GM18861 (cell line): ENCODE measurements around the gene MPV17L2.
"Not testable (repeated sequence)": the region's sequence is repeated elsewhere in the genome, so short reads cannot be mapped to it uniquely, and the experiment has no call there.

Experiments
- ATAC-seq: cut with Tn5 transposase; IDR thresholded peaks from one replicate; pipeline ENCODE4 v1.9.1; 2021; ENCODE audit not compliant: unreplicated experiment

The MPV17L2 gene

DNA sequence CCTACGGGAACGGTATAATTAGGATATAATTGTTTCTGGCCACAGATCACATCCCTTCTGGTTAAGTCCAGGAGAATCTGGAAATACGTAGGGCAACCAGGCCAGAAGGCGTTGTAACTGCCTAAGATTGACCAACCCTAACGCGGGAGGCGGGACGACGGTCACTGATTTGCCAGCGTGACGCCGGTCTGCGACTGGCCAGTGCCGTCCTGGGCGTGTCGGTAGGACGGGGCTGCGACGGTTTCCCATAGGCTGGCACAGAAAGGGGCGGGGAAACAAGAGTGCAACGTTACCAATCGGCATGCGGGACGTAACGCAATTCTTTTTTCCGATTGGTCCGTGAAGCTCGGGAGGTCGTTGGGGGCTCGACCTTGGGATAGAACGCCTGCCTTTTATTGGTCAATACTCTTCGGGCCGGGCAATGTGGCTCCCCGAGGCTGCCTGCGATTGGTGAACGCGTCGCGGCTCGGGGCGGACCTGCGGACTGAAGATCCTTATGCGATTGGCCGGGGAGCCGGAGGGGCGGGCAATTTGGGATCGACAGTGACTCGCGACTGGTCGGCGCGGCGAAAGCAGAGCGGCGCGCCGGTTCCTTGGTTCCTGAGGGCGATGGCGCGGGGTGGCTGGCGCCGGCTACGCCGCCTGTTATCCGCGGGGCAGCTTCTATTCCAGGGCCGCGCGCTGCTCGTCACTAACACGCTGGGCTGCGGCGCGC lies at the start of gene MPV17L2:
Gene MPV17L2 (plus strand): TSS at position 546 of the 715 bp plus-strand sequence. CDS start 64 bp downstream, at position 610.
- ATAC-seq: peak; percentile 69

GRCh38 chr19:18143902-18144301 lies 49.1 kb upstream of the MPV17L2 start:
- no peak for ATAC-seq

- ATAC-seq: no peak
These were observed 48.7 kb upstream of the MPV17L2 start for GRCh38 chr19:18144361-18144760.

GRCh38 chr19:18144906-18145305 lies 48.1 kb upstream of the MPV17L2 start:
- ATAC-seq: no peak

GRCh38 chr19:18145391-18145999 lies 47.5 kb upstream of the MPV17L2 start:
- no peak for ATAC-seq

- no peak for ATAC-seq
These were observed 45.6 kb upstream of the MPV17L2 start for GRCh38 chr19:18147396-18147795.

GRCh38 chr19:18149596-18149975 lies 43.4 kb upstream of the MPV17L2 start:
- no peak for ATAC-seq

DNA sequence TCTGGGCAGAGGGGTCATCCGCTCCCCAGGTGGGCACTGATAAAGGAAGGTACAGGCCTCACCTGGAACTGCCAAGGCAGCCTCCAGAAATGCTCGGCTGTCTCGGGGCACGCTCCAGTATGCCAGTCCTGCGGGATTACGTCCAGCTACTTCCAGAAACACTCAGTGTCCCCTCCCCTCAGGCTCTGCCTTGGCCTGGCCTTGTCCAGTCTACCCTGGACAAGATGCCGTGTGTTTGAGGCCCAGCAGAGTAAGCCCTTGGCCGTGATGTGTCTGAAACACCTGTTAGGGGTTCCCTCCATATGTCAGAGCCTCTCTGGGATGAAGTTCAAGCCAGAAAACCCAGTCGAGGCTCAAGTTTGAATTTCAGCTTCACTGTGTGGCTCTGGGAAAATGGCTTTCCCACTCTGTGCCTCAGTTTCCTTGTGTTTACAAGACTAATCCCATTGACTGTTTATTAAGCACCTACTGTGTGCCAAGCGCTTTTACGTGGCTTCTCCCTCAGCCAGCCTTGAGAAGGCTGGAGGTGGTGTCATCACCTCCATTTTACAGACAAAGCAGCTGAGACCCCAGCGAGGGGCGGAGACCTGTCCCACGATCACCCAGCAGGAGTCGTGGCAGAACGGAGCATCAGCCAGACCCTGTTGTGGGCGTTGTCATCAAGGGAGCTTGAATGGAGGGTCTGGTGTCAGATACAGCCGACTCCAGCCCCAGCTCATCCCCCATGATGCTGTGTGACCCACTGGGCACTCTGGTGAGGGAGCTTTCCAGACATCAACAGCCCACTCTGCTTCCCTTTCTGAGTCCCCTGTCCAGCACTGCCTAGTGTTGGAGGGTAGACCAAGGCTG lies 42.0 kb upstream of the MPV17L2 start:
- no peak for ATAC-seq

DNA sequence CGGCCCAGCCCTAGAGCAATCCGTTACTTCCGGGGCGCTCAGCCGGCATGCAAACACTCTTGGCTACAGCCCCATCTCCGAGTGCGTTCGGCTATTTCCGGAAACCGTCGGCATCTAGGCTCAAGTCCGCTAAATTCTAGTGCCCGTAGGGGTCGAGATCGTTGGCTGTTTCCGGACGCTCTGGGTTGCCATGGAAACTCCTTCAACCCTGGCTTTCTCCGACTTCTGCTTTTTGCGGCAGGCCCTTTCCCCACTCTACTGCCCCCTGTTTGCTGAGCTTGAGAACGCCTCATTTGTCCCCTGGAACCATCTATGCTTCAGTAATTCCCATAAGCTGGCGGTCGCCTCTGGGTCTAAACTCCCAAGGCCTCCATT lies 40.6 kb upstream of the MPV17L2 start:
- peak; percentile 63 for ATAC-seq

GRCh38 chr19:18152817-18153555 lies 40.0 kb upstream of the MPV17L2 start, which contains the start of gene PIK3R2:
TSS of gene PIK3R2 (plus strand) at chr19:18153163. CDS start at chr19:18155880, 2,717 bp downstream.
- peak; percentile 57 for ATAC-seq

DNA sequence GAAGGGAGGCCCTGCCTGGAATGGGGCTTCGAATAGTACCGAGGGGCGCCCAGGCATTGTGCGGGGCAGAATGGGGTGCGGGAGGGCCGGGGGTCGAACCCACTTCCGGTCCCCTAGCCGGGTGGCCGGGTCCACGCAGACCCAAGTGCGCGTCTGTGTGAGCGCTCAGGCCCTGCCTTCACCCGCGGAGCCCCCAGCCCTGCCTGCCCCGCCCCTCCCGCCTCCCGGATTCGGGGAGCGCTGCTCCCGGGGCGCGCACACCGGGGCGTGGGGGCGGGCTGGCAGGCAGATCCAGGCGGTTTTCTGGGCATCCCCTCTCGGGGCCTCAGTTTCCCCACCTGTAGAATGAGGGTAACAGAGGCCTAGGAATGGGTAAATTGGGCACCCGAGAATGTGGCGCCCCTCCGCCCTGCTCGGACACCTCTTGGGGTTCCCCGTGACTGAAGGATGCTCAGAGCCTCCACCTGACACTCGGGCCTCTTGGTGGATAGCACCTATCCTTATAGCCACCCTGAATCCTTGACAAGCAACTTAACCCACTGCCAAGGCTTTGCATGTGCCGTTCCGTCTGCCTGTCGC lies 39.4 kb upstream of the MPV17L2 start:
- ATAC-seq: no peak

- ATAC-seq: no peak
These were observed 37.6 kb upstream of the MPV17L2 start for GRCh38 chr19:18155095-18156087.

GRCh38 chr19:18156268-18156667 lies 36.8 kb upstream of the MPV17L2 start:
- ATAC-seq: no peak

GRCh38 chr19:18156841-18157464 lies 36.1 kb upstream of the MPV17L2 start:
- ATAC-seq: no peak

- no peak for ATAC-seq
These were observed 35.5 kb upstream of the MPV17L2 start for GRCh38 chr19:18157465-18158063.

DNA sequence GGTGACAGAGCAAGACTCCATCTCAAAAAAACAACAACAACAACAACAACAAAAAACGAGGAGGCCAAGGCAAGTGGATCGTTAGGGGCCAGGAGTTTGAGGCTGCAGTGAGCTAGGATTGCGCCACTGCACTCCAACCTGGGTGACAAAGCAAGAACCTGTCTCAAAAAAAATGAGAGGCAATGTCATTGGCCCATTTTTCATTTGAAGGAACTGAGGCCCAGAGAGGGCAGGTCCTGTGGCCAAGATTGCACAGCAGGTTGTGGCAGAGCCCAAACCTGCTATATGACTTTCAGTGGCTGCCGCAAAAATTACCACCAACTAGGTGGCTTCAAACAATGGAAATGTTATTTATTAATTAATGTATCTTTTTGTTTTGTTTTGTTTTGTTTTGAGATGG lies 34.6 kb upstream of the MPV17L2 start:
- ATAC-seq: no peak

DNA sequence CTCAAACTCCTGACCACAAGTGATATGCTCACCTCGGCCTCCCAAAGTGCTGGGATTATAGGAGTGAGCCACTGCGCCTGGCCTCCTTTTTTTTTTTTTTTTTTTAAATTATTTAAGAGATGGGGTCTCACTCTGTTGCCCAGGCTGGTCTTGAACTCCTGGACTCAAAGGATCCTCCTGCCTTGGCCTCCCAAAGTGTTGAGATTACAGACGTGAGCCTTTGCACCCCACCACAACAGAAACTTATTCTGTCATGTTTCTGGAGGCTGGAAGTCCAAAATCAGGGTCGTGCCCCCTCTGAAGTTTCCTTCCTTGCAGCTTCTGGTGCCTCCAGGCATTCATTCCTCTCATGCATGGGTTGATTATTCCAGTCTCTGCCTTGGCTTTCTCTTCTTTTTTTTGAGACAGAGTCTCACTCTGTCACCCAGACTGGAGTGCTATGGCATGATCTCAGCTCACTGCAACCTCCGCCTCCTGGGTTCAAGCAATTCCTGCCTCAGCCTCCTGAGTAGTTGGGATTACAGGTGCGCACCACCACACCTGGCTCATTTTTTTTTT lies 33.9 kb upstream of the MPV17L2 start:
- ATAC-seq: not testable (repeated sequence)

DNA sequence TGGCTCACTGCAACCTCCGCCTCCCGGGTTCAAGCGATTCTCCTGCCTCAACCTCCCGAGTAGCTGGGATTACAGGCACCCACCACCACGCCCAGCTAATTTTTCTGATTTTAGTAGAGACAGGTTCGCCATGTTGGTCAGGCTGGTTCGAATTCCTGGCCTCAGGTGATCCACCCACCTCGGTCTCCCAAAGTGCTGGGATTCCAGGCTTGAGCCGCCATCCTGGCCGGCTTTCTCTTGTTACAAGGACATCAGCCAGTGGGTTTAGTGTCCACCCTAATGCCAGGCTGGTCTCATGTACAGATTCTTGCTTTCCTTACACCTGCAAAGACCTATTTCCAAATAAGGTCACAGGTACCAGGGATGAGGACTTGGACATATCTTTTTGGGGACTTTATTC lies 33.2 kb upstream of the MPV17L2 start:
- ATAC-seq: no peak
